GM10266 (cell line): ENCODE data around the gene S100A9.

Experiments
- DNase-seq: peaks from one replicate; pipeline ENCODE4 v3.0.0; 2012; ENCODE audit errors: extremely low spot score
- CTCF ChIP-seq: IDR thresholded peaks from 2 replicates; pipeline ENCODE4 v1.5.1; 2012; ENCODE audit warnings: mild to moderate bottlenecking, low read depth; ENCODE audit not compliant: control insufficient read depth, insufficient read depth; ENCODE audit errors: missing control alignments

S100A9 gene

GRCh38 chr1:153341431-153341934 lies 16.2 kb upstream of the S100A9 start:
- no peak for DNase-seq
- no peak for TF ChIP-seq CTCF

DNA sequence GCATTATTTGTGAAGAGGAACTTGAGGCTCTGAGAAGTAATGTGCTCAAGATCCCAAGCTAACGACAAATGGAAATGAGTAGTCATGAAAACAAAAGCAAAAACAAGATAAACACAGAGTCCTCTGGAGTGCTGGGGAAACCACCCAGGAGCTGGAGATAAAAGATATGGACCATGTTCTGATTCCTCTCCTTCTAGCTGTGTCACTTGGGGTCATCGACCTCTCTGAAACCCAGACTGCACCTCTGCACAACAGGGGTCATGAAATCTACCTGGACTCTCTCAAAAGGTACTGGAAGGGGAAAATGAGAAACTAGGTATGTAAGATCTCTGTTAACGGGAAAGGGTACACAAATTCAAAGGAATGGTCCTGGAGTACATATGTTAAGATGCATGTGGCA lies 15.5 kb upstream of the S100A9 start:
- no peak for TF ChIP-seq CTCF
- DNase-seq = no peak

GRCh38 chr1:153343040-153343681 lies 14.5 kb upstream of the S100A9 start:
- DNase-seq = no peak
- no peak for TF ChIP-seq CTCF

DNA sequence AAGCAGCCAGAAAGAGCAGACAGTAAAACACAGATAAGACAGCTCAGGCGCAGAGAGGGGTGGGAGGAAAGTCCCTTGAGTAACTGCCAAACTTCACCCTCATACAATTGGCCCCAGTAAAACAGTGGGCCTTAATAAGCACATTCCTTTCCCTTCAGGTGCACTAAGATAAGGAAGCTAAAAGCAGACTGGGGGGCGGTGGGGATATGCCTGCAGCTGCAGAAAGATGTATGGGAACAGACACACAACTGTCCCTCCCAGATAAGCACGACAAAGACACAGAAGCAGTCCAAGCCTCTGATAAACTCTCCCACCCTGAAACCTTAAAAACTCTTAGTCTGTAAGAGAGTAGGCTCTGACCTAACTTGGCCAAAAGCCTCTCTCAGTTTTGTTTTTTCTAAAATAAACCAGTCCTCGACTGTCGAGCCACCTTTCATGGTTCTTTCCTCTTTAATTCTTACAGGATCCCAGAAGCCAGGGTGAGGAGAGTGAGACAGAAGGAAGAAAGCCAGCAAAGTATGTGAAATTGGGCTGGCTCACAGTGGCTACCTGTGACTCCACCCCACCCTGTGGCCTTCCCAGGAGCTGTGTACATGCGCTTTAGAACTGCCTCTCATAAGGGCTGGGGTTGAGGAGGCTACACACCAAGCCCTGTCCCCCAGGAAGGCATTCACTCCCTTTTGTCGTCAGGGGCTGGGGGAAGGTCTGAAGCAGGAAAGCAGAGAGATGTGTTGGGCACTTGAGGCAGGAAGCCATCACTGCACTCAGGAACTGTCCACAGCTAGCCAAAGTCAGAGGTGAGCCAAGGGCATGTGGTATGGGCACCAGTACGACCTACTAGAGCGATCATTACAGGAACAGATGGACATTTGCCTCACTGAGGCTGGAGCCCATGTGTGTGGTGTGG lies 13.6 kb upstream of the S100A9 start:
- TF ChIP-seq CTCF = no peak
- no peak for DNase-seq

DNA sequence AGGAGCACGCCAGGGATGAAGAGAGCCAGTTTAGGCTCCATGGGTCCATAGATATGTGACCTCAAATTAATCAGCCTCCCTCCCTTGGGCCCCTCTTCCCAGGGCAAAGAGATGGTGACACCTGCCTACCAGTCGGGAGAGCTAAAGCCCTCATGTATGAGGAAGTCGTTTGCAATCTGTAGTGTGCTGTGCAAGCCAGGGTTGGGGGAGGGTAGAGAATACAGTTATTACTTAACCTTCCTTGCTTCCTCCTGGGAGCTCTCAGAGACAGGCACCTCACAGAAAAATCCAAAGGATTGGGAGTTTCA lies 13.0 kb upstream of the S100A9 start:
- DNase-seq = no peak
- TF ChIP-seq CTCF = no peak

GRCh38 chr1:153345187-153346076 lies 12.2 kb upstream of the S100A9 start:
- DNase-seq = no peak

More at GRCh38 chr1:153345187-153346076, 12.2 kb upstream of the S100A9 start:
- TF ChIP-seq CTCF = no peak
